Suprapubic skin (tissue), 4 donors: ENCODE data around the gene ZNF611.

ENCODE experiments used
- CTCF ChIP-seq, 2 donors: fragments of 200-600 bp in 1 of 2; fragments of 450-650 bp in 1 of 2; sonication (generic) in 1 of 2; IDR thresholded peaks; one replicate each; pipeline ENCODE4 v1.5.1; 2016 to 2019; ENCODE audit warnings: antibody characterized with exemption in 2 of 2, mild to moderate bottlenecking in 1 of 2, moderate library complexity in 1 of 2
- POLR2A ChIP-seq, 2 donors: fragments of 450-650 bp; IDR thresholded peaks; one replicate each; pipeline ENCODE4 v1.6.1; 2017; ENCODE audit warnings: antibody characterized with exemption in 2 of 2, mild to moderate bottlenecking in 2 of 2, moderate library complexity in 2 of 2
- POLR2AphosphoS5 ChIP-seq, 3 donors: sonication (generic); formaldehyde crosslinking; IDR thresholded peaks; one replicate each; pipeline ENCODE4 v1.6.1; 2017; ENCODE audit warnings: antibody characterized with exemption in 3 of 3

GRCh38 chr19:52690369-52691214, 44.3 kb downstream of the ZNF611 start:
- TF ChIP-seq CTCF (IDR thresholded peaks at IDR 0.05) (peak in 1 of 2 donors; percentile 44), POLR2AphosphoS5 (IDR thresholded peaks at IDR 0.05) (no peak), POLR2A (IDR thresholded peaks at IDR 0.05) (peak in 1 of 2 donors; percentile 52)
